SU-DHL-6 (cell line): ENCODE measurements around the gene AGFG1.
"Not testable (repeated sequence)": the region's sequence is repeated elsewhere in the genome, so short reads cannot be mapped to it uniquely, and the experiment has no call there.

ENCODE experiments used
- H2AFZ ChIP-seq: fragments of 200-600 bp; sonication (generic); 2 replicates; pipeline ENCODE4 v1.6.1; 2014; ENCODE audit warnings: low read depth, mild to moderate bottlenecking, moderate library complexity, mixed read lengths, antibody characterized with exemption, low read length; ENCODE audit not compliant: severe bottlenecking
- H3F3A ChIP-seq: fragments of 200-600 bp; shearing (Covaris generic); 2 replicates; pipeline ENCODE4 v1.6.0; 2016; ENCODE audit warnings: antibody characterized with exemption, mild to moderate bottlenecking; ENCODE audit not compliant: insufficient read depth
- H3K27ac ChIP-seq: fragments of 200-600 bp; sonication (generic); 2 replicates; pipeline ENCODE4 v1.5.1; 2016; ENCODE audit warnings: low read depth, mild to moderate bottlenecking, low read length, moderate library complexity, mixed read lengths
- H3K27me3 ChIP-seq: fragments of 200-600 bp; sonication (generic), shearing (Covaris generic); 2 replicates; pipeline ENCODE4 v1.6.0; 2014; ENCODE audit warnings: mild to moderate bottlenecking, low read length
- H3K36me3 ChIP-seq: fragments of 200-600 bp; sonication (generic); 2 replicates; pipeline ENCODE4 v1.6.1; 2014; ENCODE audit warnings: mild to moderate bottlenecking, low read length, mixed read lengths
- H3K4me2 ChIP-seq: fragments of 300-600, 200-600 bp; shearing (Covaris generic), sonication (generic); 2 replicates; pipeline ENCODE4 v1.6.0; 2014; ENCODE audit warnings: low read length, low read depth, mild to moderate bottlenecking; ENCODE audit not compliant: poor library complexity, severe bottlenecking
- H3K4me3 ChIP-seq: fragments of 200-600 bp; sonication (generic); 2 replicates; pipeline ENCODE4 v1.5.1; 2014; ENCODE audit warnings: antibody characterized with exemption, low read length, mild to moderate bottlenecking, mixed read lengths; ENCODE audit not compliant: insufficient read depth, poor library complexity, severe bottlenecking
- H3K79me2 ChIP-seq: fragments of 200-600 bp; sonication (generic); 2 replicates; pipeline ENCODE4 v1.6.1; 2014; ENCODE audit warnings: mild to moderate bottlenecking, low read length, moderate library complexity; ENCODE audit not compliant: insufficient read depth
- H3K9ac ChIP-seq: fragments of 200-600 bp; sonication (generic); 2 replicates; pipeline ENCODE4 v1.7.0; 2014; ENCODE audit warnings: mild to moderate bottlenecking, low read length
- H3K9me2 ChIP-seq: fragments of 200-600 bp; sonication (generic); replicated peaks from 2 replicates; pipeline ENCODE4 v1.6.1; 2014; ENCODE audit warnings: low read length; ENCODE audit not compliant: insufficient read depth
- H3K9me3 ChIP-seq: fragments of 200-600 bp; sonication (generic); 2 replicates; pipeline ENCODE4 v1.6.1; 2014; ENCODE audit warnings: low read length, mixed read lengths; ENCODE audit not compliant: insufficient read depth
- H4K20me1 ChIP-seq: fragments of 200-600 bp; sonication (generic); 2 replicates; pipeline ENCODE4 v1.6.1; 2014; ENCODE audit warnings: low read depth, mild to moderate bottlenecking, antibody characterized with exemption, low read length, moderate library complexity, mixed read lengths
- EZH2phosphoT487 ChIP-seq: fragments of 200-600 bp; sonication (generic), shearing (Covaris generic); conservative IDR thresholded peaks from 2 replicates; pipeline ENCODE4 v1.6.1; 2018; ENCODE audit warnings: mild to moderate bottlenecking, antibody characterized with exemption, low read length, moderate library complexity, mixed read lengths
- TF ChIP-seq, protein P1 (sequence below): fragments of 200-600 bp; sonication (generic); IDR thresholded peaks from one replicate; pipeline ENCODE4 v1.5.1; 2017; ENCODE audit warnings: antibody characterized with exemption, mild to moderate bottlenecking, low read length, moderate library complexity; ENCODE audit not compliant: insufficient read depth, poor library complexity, severe bottlenecking

Gene AGFG1

DNA sequence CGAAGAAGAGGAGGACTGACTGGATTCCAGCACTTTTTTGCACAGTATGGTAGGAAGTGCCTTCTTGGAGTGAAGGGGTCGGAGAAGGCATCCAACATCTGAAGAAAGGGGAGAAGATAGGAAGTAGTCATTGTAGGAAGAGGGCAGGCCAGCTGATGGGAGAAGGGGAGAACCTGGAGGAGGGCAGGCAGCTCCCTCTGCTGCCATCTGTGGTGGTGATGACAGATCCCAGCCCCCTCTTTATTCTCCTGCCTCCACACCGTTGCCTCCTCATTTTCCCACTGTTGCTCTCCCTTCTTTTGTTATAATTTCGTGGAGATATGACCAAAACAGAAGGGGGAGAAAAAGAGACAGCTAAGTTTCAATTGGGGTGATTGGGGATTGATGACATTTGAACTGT, 123.8 kb downstream of the AGFG1 start:
- Histone ChIP-seq H4K20me1 (no peaks in the 10 kb centered on the region), H2AFZ (no peak overlapping the region), H3K36me3 (no peaks in the 10 kb centered on the region), H3K9ac (no peak overlapping the region), H3F3A (no peaks in the 10 kb centered on the region), H3K79me2 (no peaks in the 10 kb centered on the region), H3K27ac (no peak overlapping the region), H3K27me3 (no peaks in the 10 kb centered on the region), H3K4me3 (no peak overlapping the region), H3K4me2 (no peak overlapping the region), H3K9me3 (no peaks in the 10 kb centered on the region), H3K9me2 (no peaks in the 10 kb centered on the region)
- TF ChIP-seq, protein P1, sequence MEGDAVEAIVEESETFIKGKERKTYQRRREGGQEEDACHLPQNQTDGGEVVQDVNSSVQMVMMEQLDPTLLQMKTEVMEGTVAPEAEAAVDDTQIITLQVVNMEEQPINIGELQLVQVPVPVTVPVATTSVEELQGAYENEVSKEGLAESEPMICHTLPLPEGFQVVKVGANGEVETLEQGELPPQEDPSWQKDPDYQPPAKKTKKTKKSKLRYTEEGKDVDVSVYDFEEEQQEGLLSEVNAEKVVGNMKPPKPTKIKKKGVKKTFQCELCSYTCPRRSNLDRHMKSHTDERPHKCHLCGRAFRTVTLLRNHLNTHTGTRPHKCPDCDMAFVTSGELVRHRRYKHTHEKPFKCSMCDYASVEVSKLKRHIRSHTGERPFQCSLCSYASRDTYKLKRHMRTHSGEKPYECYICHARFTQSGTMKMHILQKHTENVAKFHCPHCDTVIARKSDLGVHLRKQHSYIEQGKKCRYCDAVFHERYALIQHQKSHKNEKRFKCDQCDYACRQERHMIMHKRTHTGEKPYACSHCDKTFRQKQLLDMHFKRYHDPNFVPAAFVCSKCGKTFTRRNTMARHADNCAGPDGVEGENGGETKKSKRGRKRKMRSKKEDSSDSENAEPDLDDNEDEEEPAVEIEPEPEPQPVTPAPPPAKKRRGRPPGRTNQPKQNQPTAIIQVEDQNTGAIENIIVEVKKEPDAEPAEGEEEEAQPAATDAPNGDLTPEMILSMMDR = no peak
- TF ChIP-seq EZH2phosphoT487 = no peak

DNA sequence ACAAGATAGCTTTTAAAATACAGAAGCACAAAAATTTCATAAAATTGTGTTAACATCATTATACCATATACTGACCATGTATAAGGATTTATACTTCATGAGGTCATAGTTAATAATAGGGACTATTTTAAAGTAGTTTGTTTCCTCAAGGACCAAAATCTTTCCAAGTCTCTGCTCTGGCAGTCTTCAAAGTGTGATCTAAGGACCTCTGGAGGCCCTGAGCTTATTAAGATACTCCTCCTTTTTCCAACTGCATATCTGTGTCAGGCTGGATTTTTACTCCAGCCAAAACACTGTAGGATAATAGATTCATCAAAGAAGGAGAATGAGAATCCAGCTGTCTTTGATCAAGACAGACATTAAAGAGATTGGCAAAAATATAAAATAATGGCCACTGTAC, 125.1 kb downstream of the AGFG1 start:
- H3K4me3 ChIP-seq = no peak overlapping the region
- no peak overlapping the region for H3K9ac ChIP-seq
- H4K20me1 ChIP-seq = no peaks in the 10 kb centered on the region
- H3F3A ChIP-seq = no peaks in the 10 kb centered on the region
- H2AFZ ChIP-seq = no peak overlapping the region
- no peak overlapping the region for H3K27ac ChIP-seq
- no peaks in the 10 kb centered on the region for H3K9me2 ChIP-seq
- no peaks in the 10 kb centered on the region for H3K27me3 ChIP-seq
- no peaks in the 10 kb centered on the region for H3K36me3 ChIP-seq
- no peak for TF ChIP-seq EZH2phosphoT487
- TF ChIP-seq, protein P1 = no peak
- no peaks in the 10 kb centered on the region for H3K9me3 ChIP-seq
- H3K4me2 ChIP-seq = no peak overlapping the region
- H3K79me2 ChIP-seq = no peaks in the 10 kb centered on the region

DNA sequence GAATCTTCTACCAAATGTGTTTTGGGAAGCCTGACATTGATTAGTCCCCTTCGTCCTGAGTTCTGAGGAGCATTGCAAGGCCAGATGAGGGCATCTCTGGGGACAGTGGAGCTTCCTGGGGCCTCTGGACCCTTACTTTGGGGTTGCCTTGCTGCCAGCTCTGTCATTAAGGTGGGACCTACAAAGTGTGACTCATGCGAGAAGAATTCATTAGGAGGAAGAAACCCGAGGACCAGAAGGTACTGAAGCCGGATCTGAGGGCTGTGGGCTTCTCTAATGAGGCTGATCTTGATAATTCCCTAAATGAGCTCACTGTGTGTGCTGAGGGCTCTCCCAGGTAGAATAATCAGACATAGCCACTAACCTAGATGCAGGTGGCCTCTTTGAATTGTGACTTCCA, 126.0 kb downstream of the AGFG1 start:
- no peaks in the 10 kb centered on the region for H3K79me2 ChIP-seq

DNA sequence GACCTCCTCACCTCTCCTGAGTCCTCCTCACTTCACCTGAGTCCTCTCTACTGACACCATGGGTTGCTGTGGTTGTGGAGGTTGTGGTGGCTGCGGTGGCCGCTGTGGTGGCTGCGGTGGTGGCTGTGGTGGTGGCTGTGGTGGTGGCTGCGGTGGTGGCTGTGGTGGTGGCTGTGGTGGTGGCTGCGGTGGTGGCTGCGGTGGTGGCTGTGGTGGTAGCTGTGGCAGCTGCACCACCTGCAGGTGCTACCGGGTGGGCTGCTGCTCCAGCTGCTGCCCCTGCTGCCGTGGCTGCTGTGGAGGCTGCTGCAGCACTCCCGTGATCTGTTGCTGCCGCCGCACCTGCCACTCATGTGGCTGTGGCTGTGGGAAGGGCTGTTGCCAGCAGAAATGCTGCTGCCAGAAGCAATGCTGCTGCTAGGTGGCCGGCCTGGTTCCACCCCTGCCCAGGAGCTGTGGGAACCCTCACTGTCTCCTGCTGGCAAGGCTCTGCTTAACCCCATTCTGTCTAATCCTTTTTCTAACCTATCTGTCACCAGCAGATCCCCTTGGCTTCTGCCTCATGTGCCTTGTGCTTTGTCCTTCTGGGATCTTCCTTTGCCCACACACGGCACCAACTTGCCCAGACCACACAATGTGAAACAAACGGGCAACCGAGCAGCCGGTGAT, 127.0 kb downstream of the AGFG1 start, which contains the start of gene SCYGR2:
Gene SCYGR2, plus strand, starts transcription at position 59 of the 669 bp plus-strand sequence. Its CDS starts 0 bp downstream, at position 59.
- not testable (repeated sequence) for H2AFZ ChIP-seq, H3K27ac ChIP-seq, H3K9ac ChIP-seq

More for the DNA sequence above, 126.0 kb downstream of the AGFG1 start:
- no peaks in the 10 kb centered on the region for H3K9me2 ChIP-seq
- H3K4me3 ChIP-seq = no peak overlapping the region
- H3K9ac ChIP-seq = no peak overlapping the region
- H3K36me3 ChIP-seq = no peaks in the 10 kb centered on the region
- no peaks in the 10 kb centered on the region for H3K27me3 ChIP-seq
- no peak overlapping the region for H2AFZ ChIP-seq
- no peaks in the 10 kb centered on the region for H3K9me3 ChIP-seq
- no peak for TF ChIP-seq EZH2phosphoT487
- TF ChIP-seq, protein P1 = no peak
- H3K27ac ChIP-seq = no peak overlapping the region
- no peaks in the 10 kb centered on the region for H3F3A ChIP-seq
- H3K4me2 ChIP-seq = no peak overlapping the region
- H4K20me1 ChIP-seq = no peaks in the 10 kb centered on the region

More for the DNA sequence above, 127.0 kb downstream of the AGFG1 start, which contains the start of gene SCYGR2:
- not testable (repeated sequence) for H3K9me2 ChIP-seq, H3K79me2 ChIP-seq, H3F3A ChIP-seq, H4K20me1 ChIP-seq, H3K27me3 ChIP-seq, H3K4me3 ChIP-seq, H3K4me2 ChIP-seq, H3K9me3 ChIP-seq, H3K36me3 ChIP-seq
